ENCODE measurements around the gene PARD3. TPM values are rescaled to one million over a fixed set of nuclear protein-coding genes. Genes with fewer than 3 reads are reported as not detected.

PARD3 gene
- polyA plus RNA-seq, 1 donor from 2014 or later: 12.4 TPM

DNA sequence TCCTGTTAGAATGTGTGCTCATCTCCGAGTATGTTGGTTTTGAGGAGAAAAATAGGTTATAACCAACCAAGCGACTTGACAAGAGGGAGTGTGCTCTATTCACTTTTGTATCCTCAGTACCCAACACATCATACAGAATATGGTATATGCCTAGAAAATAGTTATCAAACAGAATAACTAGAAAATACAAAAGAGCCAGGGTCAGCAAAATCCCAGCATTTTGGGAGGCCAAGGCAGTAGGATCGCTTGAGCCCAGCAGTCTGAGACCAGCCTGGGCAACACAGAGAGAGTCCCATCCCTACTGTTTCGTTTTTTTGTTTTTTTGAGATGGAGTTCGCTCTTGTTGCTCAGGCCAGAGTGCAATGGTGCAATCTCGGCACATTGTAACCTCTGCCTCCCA, 257.9 kb downstream of the PARD3 start:
- Histone ChIP-seq H3K4me3 (ENCODE audit: low read length) (no peak overlapping the region), H4K20me1 (ENCODE audit: insufficient read depth) (no peaks in the 10 kb centered on the region), H2AFZ (ENCODE audit: low read depth, low read length) (no peak overlapping the region), H3F3A (ENCODE audit: insufficient read depth, low read length, poor library complexity, severe bottlenecking) (no peaks in the 10 kb centered on the region), H3K9me3 (ENCODE audit: low read length) (no peaks in the 10 kb centered on the region), H3K4me2 (ENCODE audit: low read length) (no peak overlapping the region), H3K9me2 (ENCODE audit: insufficient read depth, low read length) (no peaks in the 10 kb centered on the region), H3K79me2 (replicated peaks; ENCODE audit: insufficient read depth, low read length) (no peaks in the 10 kb centered on the region), H3K27ac (ENCODE audit: low read length) (no peak overlapping the region), H3K27me3 (ENCODE audit: insufficient read depth, low read depth, low read length) (no peaks in the 10 kb centered on the region), H3K9ac (ENCODE audit: low read length) (no peak overlapping the region), H3K36me3 (ENCODE audit: insufficient read depth, low read length) (no peaks in the 10 kb centered on the region)
- TF ChIP-seq SMC3 (conservative IDR thresholded peaks at IDR 0.05; ENCODE audit: poor library complexity) (no peak), RAD21 (conservative IDR thresholded peaks at IDR 0.05) (no peak), TAF1 (IDR thresholded peaks at IDR 0.05; ENCODE audit: low read depth) (no peak)
- TF ChIP-seq, protein P1, sequence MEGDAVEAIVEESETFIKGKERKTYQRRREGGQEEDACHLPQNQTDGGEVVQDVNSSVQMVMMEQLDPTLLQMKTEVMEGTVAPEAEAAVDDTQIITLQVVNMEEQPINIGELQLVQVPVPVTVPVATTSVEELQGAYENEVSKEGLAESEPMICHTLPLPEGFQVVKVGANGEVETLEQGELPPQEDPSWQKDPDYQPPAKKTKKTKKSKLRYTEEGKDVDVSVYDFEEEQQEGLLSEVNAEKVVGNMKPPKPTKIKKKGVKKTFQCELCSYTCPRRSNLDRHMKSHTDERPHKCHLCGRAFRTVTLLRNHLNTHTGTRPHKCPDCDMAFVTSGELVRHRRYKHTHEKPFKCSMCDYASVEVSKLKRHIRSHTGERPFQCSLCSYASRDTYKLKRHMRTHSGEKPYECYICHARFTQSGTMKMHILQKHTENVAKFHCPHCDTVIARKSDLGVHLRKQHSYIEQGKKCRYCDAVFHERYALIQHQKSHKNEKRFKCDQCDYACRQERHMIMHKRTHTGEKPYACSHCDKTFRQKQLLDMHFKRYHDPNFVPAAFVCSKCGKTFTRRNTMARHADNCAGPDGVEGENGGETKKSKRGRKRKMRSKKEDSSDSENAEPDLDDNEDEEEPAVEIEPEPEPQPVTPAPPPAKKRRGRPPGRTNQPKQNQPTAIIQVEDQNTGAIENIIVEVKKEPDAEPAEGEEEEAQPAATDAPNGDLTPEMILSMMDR (IDR thresholded peaks at IDR 0.05; ENCODE audit: poor library complexity, severe bottlenecking): no peak

DNA sequence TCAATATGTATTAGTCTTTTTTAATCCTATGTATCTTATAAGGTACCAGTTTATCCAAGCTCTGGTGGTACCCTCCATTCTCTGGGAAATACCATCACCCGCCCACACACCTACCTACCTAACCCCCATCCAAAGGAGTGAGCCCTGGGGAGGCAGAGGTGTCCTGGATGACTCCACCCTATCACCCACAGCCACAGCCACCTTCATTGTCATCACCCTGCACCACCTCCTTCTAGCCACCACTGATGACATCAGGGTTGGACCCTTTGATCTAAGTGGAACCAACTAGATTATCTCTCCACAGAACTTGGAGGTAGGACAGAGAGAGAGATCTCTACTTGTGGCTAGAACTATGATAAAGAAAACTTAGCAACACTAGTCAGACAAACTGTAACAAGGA, 259.4 kb downstream of the PARD3 start:
- Histone ChIP-seq H3K9ac (ENCODE audit: low read length) (no peak overlapping the region), H3K79me2 (replicated peaks; ENCODE audit: insufficient read depth, low read length) (no peaks in the 10 kb centered on the region), H3K27ac (ENCODE audit: low read length) (no peak overlapping the region), H4K20me1 (ENCODE audit: insufficient read depth) (no peaks in the 10 kb centered on the region), H3K36me3 (ENCODE audit: insufficient read depth, low read length) (no peaks in the 10 kb centered on the region), H2AFZ (ENCODE audit: low read depth, low read length) (no peak overlapping the region), H3K9me2 (ENCODE audit: insufficient read depth, low read length) (no peaks in the 10 kb centered on the region), H3K27me3 (ENCODE audit: insufficient read depth, low read depth, low read length) (no peaks in the 10 kb centered on the region), H3K9me3 (ENCODE audit: low read length) (no peaks in the 10 kb centered on the region), H3F3A (ENCODE audit: insufficient read depth, low read length, poor library complexity, severe bottlenecking) (no peaks in the 10 kb centered on the region), H3K4me2 (ENCODE audit: low read length) (no peak overlapping the region), H3K4me3 (ENCODE audit: low read length) (no peak overlapping the region)
- TF ChIP-seq POLR2AphosphoS5 (IDR thresholded peaks at IDR 0.05) (no peak), EZH2 (IDR thresholded peaks at IDR 0.05; ENCODE audit: borderline replicate concordance, insufficient read depth, low read length, poor library complexity, severe bottlenecking) (no peak), SMC3 (conservative IDR thresholded peaks at IDR 0.05; ENCODE audit: poor library complexity) (no peak), EP300 (conservative IDR thresholded peaks at IDR 0.05; ENCODE audit: poor library complexity, severe bottlenecking) (no peak), MXI1 (conservative IDR thresholded peaks at IDR 0.05; ENCODE audit: poor library complexity, severe bottlenecking) (no peak), RAD21 (conservative IDR thresholded peaks at IDR 0.05) (no peak), TAF1 (IDR thresholded peaks at IDR 0.05; ENCODE audit: low read depth) (no peak)
- TF ChIP-seq, protein P1 (IDR thresholded peaks at IDR 0.05; ENCODE audit: poor library complexity, severe bottlenecking): no peak
- TF ChIP-seq, protein P2, sequence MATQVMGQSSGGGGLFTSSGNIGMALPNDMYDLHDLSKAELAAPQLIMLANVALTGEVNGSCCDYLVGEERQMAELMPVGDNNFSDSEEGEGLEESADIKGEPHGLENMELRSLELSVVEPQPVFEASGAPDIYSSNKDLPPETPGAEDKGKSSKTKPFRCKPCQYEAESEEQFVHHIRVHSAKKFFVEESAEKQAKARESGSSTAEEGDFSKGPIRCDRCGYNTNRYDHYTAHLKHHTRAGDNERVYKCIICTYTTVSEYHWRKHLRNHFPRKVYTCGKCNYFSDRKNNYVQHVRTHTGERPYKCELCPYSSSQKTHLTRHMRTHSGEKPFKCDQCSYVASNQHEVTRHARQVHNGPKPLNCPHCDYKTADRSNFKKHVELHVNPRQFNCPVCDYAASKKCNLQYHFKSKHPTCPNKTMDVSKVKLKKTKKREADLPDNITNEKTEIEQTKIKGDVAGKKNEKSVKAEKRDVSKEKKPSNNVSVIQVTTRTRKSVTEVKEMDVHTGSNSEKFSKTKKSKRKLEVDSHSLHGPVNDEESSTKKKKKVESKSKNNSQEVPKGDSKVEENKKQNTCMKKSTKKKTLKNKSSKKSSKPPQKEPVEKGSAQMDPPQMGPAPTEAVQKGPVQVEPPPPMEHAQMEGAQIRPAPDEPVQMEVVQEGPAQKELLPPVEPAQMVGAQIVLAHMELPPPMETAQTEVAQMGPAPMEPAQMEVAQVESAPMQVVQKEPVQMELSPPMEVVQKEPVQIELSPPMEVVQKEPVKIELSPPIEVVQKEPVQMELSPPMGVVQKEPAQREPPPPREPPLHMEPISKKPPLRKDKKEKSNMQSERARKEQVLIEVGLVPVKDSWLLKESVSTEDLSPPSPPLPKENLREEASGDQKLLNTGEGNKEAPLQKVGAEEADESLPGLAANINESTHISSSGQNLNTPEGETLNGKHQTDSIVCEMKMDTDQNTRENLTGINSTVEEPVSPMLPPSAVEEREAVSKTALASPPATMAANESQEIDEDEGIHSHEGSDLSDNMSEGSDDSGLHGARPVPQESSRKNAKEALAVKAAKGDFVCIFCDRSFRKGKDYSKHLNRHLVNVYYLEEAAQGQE (IDR thresholded peaks at IDR 0.05; ENCODE audit: borderline replicate concordance): no peak
